ENCODE results near the gene HMCES. TPM values are rescaled to one million over a fixed set of nuclear protein-coding genes. Genes with fewer than 3 reads are reported as not detected.
A peak's percentile ranks its signal among the peaks of the same experiment; 100 is the strongest.

HMCES gene
- total and polyA plus RNA-seq, 10 donors, result 16.1 to 60.7 (median 30.4) TPM

GRCh38 chr3:129238945-129239705 lies 39.5 kb upstream of the HMCES start:
- 58 to 87% (median 65%) methylated on average over 8 of the region's 8 CpGs for WGBS, 5 donors
- DNase-seq, result no peak

GRCh38 chr3:129239991-129240390 lies 38.7 kb upstream of the HMCES start:
- intact Hi-C loops (cut with DNase I; ENCODE audit: low total_unique reads), result no loop called here
- peak overlapping the region in 5 of 8 donors; percentile 70 to 96 (median 81) for H3K27ac ChIP-seq

More at GRCh38 chr3:129238945-129239705, 39.5 kb upstream of the HMCES start:
- intact Hi-C loops (cut with DNase I; ENCODE audit: low total_unique reads), result no loop called here
- TF ChIP-seq POLR2AphosphoS5 (IDR thresholded peaks at IDR 0.05), result peak in 1 of 3 donors; percentile 54
- no peak for TF ChIP-seq CTCF (IDR thresholded peaks at IDR 0.05 in 8 of 11, conservative IDR thresholded peaks at IDR 0.05 in 3 of 11)
- Histone ChIP-seq H3K36me3 (no peaks in the 10 kb centered on the region), H3K4me3 (peak overlapping the region in 1 of 8 donors; percentile 46), H3K27me3 (replicated peaks in 1 of 7) (peaks cover 0 to 6% (median 0%) of the 10 kb centered on the region in 7 donors), H3K27ac (peak overlapping the region in 7 of 8 donors; percentile 65 to 96 (median 80)), H3K9me3 (no peaks in the 10 kb centered on the region), H3K4me1 (peaks cover 0 to 43% (median 13%) of the 10 kb centered on the region in 6 donors)

GRCh38 chr3:129240436-129240835 lies 38.2 kb upstream of the HMCES start:
- WGBS, 5 donors, result 46 to 73% (median 57%) methylated on average over 3 of the region's 3 CpGs
- intact Hi-C loops (cut with DNase I; ENCODE audit: low total_unique reads), result no loop called here
- TF ChIP-seq POLR2A (IDR thresholded peaks at IDR 0.05) (no peak), CTCF (IDR thresholded peaks at IDR 0.05 in 8 of 11, conservative IDR thresholded peaks at IDR 0.05 in 3 of 11) (no peak), POLR2AphosphoS5 (IDR thresholded peaks at IDR 0.05) (no peak)
- peak overlapping the region in 3 of 8 donors; percentile 81 to 96 (median 87) for H3K27ac ChIP-seq
- no peak for DNase-seq
- H3K27me3 ChIP-seq (replicated peaks in 1 of 7), result peaks cover 0 to 4% (median 0%) of the 10 kb centered on the region in 7 donors
- H3K36me3 ChIP-seq, result no peaks in the 10 kb centered on the region
- H3K4me1 ChIP-seq, result peaks cover 0 to 40% (median 9%) of the 10 kb centered on the region in 6 donors
- H3K4me3 ChIP-seq, result no peak overlapping the region
- no peaks in the 10 kb centered on the region for H3K9me3 ChIP-seq

More at GRCh38 chr3:129239991-129240390, 38.7 kb upstream of the HMCES start:
- no peak for DNase-seq
- H3K27me3 ChIP-seq (replicated peaks in 1 of 7), result peaks cover 0 to 4% (median 0%) of the 10 kb centered on the region in 7 donors
- H3K9me3 ChIP-seq, result no peaks in the 10 kb centered on the region
- TF ChIP-seq POLR2AphosphoS5 (IDR thresholded peaks at IDR 0.05) (no peak), CTCF (IDR thresholded peaks at IDR 0.05 in 8 of 11, conservative IDR thresholded peaks at IDR 0.05 in 3 of 11) (no peak), POLR2A (IDR thresholded peaks at IDR 0.05) (no peak)
- no peak overlapping the region for H3K4me3 ChIP-seq
- no peaks in the 10 kb centered on the region for H3K36me3 ChIP-seq
- H3K4me1 ChIP-seq, result peaks cover 0 to 40% (median 6%) of the 10 kb centered on the region in 6 donors
- 74 to 88% (median 78%) methylated on average over 6 of the region's 6 CpGs for WGBS, 5 donors

GRCh38 chr3:129245141-129245540 lies 33.5 kb upstream of the HMCES start:
- DNase-seq, result no peak
- Histone ChIP-seq H3K36me3 (no peaks in the 10 kb centered on the region), H3K27ac (peak overlapping the region in 3 of 8 donors; percentile 1 to 74 (median 55)), H3K9me3 (no peaks in the 10 kb centered on the region), H3K4me3 (peak overlapping the region in 1 of 8 donors; percentile 23), H3K27me3 (replicated peaks in 1 of 7) (no peaks in the 10 kb centered on the region), H3K4me1 (peaks cover 2 to 50% (median 30%) of the 10 kb centered on the region in 6 donors)
- WGBS, 5 donors, result 80 to 92% (median 83%) methylated on average over 5 of the region's 5 CpGs
- intact Hi-C loops (cut with DNase I; ENCODE audit: low total_unique reads), result loop anchor here (5.0 kb wide), 1 partner anchor 273 kb away; no protein-coding TSS in a partner anchor
- TF ChIP-seq CTCF (IDR thresholded peaks at IDR 0.05 in 8 of 11, conservative IDR thresholded peaks at IDR 0.05 in 3 of 11) (no peak), POLR2A (IDR thresholded peaks at IDR 0.05) (no peak), POLR2AphosphoS5 (IDR thresholded peaks at IDR 0.05) (no peak)

Measured in spleen (tissue), 11 donors.